SW480 (cell line): ENCODE results near the gene CAPRIN2.

Experiments used
- DNase-seq: peaks from one replicate; pipeline ENCODE4 v3.0.0-alpha.2; 2016; ENCODE audit warnings: low spot score

The CAPRIN2 gene

GRCh38 chr12:30698346-30698745, 56.4 kb downstream of the CAPRIN2 start:
- DNase-seq = no peak

- DNase-seq = no peak
Measured at GRCh38 chr12:30696943-30697342, 57.8 kb downstream of the CAPRIN2 start.

- no peak for DNase-seq
Measured at GRCh38 chr12:30696486-30696885, 58.3 kb downstream of the CAPRIN2 start.

- DNase-seq = no peak
Measured at GRCh38 chr12:30696103-30696408, 58.7 kb downstream of the CAPRIN2 start.

- DNase-seq = peak; percentile 97
Measured at GRCh38 chr12:30695199-30696102, 59.3 kb downstream of the CAPRIN2 start, which contains the start of gene IPO8. Gene IPO8 (minus strand): TSS chr12:30695869. CDS start chr12:30695647, 222 bp downstream.

GRCh38 chr12:30694412-30695198, 60.1 kb downstream of the CAPRIN2 start:
- peak; percentile 38 for DNase-seq

GRCh38 chr12:30692470-30692869, 62.3 kb downstream of the CAPRIN2 start:
- DNase-seq = no peak

- peak; percentile 43 for DNase-seq
Measured at GRCh38 chr12:30691122-30691879, 63.5 kb downstream of the CAPRIN2 start.

GRCh38 chr12:30687265-30687986, 67.3 kb downstream of the CAPRIN2 start:
- no peak for DNase-seq

- no peak for DNase-seq
Measured at GRCh38 chr12:30679241-30679640, 75.5 kb downstream of the CAPRIN2 start.

GRCh38 chr12:30678221-30678620, 76.5 kb downstream of the CAPRIN2 start:
- no peak for DNase-seq

GRCh38 chr12:30661210-30661609, 93.5 kb downstream of the CAPRIN2 start:
- no peak for DNase-seq
